ENCODE results near the gene NPRL2. TPM values are rescaled to one million over a fixed set of nuclear protein-coding genes. Genes with fewer than 3 reads are reported as not detected.
A peak's percentile ranks its signal among the peaks of the same experiment; 100 is the strongest.

NPRL2 gene
- total and polyA plus RNA-seq, 2 of the 13 experiments (the other 11 are each of a cell fraction or from before 2014, with no cell fraction given): 30.6 to 51.4 TPM

GRCh38 chr3:50322386-50323091 lies 28.0 kb downstream of the NPRL2 start, which contains the start of gene HYAL2 (continued):
- TF ChIP-seq PAXIP1 (CRISPR knock-in tag; conservative IDR thresholded peaks at IDR 0.05) (peak; percentile 42; the same call in 1 of the 2 replicates), XBP1 (CRISPR knock-in tag; IDR thresholded peaks at IDR 0.05) (no peak), ZNF598 (CRISPR knock-in tag; IDR thresholded peaks at IDR 0.05; ENCODE audit: borderline replicate concordance) (0 out of 2 replicates have a peak, but pooled peaks have one; percentile 13), TGIF2 (CRISPR knock-in tag; IDR thresholded peaks at IDR 0.05) (no peak), ZNF777 (CRISPR knock-in tag; IDR thresholded peaks at IDR 0.05) (no peak), ZNF276 (CRISPR knock-in tag; IDR thresholded peaks at IDR 0.05; ENCODE audit: low read depth) (no peak), MTERF4 (CRISPR knock-in tag; IDR thresholded peaks at IDR 0.05) (no peak), ATF3 (CRISPR knock-in tag; IDR thresholded peaks at IDR 0.05) (peak; percentile 19; the same call in 1 of the 2 replicates), THRA (CRISPR knock-in tag; IDR thresholded peaks at IDR 0.05; ENCODE audit: borderline replicate concordance) (peak; percentile 31; the same call in 1 of the 2 replicates), ERF (CRISPR knock-in tag; IDR thresholded peaks at IDR 0.05) (no peak), PHF5A (CRISPR knock-in tag; IDR thresholded peaks at IDR 0.05; ENCODE audit: low read depth, unreplicated experiment) (no peak), ZNF740 (CRISPR knock-in tag; IDR thresholded peaks at IDR 0.05) (no peak), ZNF317 (CRISPR knock-in tag; IDR thresholded peaks at IDR 0.05) (no peak), NRL (CRISPR knock-in tag; IDR thresholded peaks at IDR 0.05; ENCODE audit: borderline replicate concordance) (no peak)

Data from HepG2 (cell line).